Hematopoietic multipotent progenitor cell treated with erythropoietin and hydrocortisone succinate and interleukin-3 and kit ligand, for 8 days (in vitro differentiated cells): Measurements from ENCODE around the gene NR6A1.

ENCODE experiments used
- DNase-seq: peaks from one replicate; pipeline ENCODE4 v3.0.0-alpha.2; 2015

The NR6A1 gene

DNA sequence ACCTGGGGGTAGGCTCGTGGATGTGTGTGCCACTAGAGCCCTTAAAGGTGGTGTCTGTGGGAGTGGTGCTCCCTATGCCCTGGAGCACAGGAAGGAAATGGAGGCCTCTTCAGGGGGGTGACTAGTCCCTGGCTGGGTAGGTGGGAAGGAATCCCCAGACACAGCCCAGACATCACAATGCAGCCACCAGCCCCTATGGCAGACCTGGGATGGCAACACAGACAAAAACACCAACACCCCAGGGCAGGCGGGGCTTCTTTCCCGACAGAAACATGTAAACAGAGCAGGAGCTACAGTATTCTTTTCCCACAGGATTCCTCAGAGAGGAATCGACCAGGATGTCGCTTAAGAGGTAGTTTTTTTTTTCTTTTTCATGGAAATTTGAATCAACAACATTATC, 253.5 kb downstream of the NR6A1 start:
- no peak for DNase-seq

DNA sequence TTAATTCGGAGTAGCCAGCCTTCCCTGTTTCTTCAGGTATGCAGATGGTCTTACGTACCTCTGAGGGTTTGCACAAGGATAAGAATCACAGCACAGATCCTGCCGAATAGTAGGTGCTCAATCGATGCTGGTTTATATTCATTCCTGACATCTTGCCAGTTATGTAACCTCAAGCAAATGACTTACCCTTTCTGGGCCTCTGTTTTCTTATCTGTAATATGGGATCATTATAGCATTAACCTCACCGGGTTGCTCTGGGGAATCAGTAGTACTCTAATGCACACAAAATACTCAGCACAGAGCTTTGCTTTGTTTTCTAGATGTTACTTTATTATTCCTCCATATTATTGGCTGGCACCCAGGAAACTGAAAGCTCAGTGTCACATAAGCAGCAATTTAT, 256.2 kb downstream of the NR6A1 start:
- no peak for DNase-seq

DNA sequence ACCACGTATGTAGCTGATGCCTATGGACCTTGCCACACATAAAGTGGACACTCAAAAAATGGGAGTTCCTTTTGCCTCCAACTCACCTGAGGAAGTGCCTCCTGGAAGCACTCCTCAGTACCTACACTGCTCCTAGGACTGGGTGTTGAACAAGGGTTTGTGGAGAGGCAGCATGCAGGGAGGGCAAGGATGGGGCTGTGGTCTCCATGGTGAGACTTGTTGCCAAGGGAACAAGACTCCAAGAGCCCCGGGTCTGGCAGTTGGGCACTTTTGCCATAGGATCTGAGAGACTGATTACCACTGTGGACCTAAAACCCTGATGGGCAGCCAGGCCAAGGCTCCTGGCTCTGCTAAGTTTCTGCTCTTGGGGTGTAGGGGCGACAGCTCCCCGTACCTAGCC, 257.0 kb downstream of the NR6A1 start:
- DNase-seq = no peak

DNA sequence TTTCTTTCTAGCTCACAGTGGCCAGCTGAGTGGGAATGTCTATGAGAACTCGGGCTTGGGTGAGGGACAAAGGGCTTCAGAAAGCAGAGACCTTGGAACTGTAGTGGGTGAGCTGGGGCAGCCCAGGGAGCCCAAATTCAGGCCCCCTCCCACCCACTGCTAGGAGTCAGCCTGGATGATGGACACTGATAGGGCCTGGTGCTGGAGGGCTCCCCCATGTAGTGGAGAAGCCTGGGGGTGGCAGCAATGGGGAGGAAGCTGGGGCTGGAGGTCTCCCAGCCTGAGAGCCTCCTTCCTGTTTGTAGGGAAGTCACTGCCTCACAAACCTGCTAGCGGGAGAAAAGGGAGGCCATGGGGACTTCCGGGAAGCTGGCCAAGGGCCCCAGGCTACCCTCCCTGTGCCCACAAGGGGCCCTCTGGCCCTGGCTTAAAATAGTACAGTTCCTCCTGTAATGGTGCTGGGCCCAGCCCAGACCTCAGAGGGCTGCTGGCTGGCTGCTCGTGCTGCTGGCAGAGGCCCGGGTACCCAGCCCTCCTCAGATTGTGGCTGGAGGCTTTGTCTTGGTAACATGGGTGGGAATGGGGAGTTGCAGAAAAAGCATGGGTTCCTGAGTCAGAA, 257.6 kb downstream of the NR6A1 start:
- peak; percentile 67 for DNase-seq

- peak; percentile 83 for DNase-seq
Measured at GRCh38 chr9:124512806-124513204, 258.3 kb downstream of the NR6A1 start.

- peak; percentile 86 for DNase-seq
Measured at GRCh38 chr9:124511891-124512805, 259.0 kb downstream of the NR6A1 start.

- DNase-seq = peak; percentile 42
Measured at GRCh38 chr9:124511426-124511840, 259.7 kb downstream of the NR6A1 start.

DNA sequence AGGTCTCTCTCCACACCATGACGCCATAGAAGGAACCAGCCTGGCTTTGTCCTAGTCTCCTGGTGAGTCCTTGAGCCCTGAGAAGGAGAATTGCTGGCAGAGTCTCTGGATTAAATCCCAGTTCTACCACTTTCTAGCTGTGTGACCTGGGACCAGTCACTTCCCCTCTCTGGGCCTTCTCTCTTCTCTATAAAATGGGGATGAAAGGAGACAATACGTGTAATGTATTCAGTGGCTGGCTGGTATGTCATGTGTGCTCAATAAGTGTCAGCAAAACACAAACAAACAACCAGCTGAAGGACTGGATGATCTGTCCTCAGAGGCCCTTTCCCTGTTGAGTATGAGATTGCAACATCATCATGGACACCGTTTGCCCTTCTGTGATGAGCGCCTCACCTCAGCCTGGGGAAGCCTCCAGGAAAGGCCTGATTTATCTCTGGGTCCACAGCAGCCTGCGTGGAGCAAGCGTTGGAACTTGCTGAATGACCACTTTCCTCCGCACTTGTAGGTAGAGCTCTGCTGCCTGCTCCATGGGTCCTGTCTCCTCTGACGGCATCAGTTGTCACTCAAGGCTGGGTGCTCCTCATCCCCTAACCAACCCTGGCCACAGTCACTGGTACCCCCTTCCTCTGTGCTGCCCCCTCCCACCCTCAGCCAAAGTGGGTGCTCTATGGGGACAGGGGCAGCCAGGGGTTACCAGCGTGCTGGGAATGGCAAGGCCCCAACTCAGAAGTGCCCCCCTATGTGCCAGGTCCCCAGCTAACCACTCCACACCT, 260.3 kb downstream of the NR6A1 start:
- peak; percentile 25 for DNase-seq

DNA sequence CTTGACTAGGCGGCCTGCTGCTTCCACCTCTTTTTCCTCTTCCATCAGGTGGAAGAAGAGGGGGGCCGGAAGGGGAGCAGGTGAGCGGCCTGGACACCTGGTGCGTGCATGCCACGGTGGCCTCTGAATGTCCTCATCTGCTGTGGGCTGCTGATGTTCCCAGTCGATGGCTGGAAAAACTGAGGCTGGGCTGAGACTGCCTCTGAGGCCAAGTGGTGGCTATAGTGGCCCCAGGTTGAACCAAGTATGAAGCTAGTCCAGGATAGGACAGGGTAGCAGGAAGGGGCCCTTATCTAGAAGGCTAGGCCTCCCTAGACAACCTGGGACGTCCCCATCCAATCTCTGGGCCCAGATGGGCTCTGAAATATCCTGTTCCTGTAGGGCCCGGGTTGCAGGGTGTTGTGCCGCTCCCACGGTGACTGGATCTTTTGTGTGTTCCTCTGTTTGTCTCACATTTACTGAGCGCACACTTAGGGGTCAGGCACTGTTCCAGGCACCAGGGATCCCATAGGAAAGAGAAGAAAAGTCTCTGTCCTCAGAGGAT, 263.2 kb downstream of the NR6A1 start:
- DNase-seq = peak; percentile 49

DNA sequence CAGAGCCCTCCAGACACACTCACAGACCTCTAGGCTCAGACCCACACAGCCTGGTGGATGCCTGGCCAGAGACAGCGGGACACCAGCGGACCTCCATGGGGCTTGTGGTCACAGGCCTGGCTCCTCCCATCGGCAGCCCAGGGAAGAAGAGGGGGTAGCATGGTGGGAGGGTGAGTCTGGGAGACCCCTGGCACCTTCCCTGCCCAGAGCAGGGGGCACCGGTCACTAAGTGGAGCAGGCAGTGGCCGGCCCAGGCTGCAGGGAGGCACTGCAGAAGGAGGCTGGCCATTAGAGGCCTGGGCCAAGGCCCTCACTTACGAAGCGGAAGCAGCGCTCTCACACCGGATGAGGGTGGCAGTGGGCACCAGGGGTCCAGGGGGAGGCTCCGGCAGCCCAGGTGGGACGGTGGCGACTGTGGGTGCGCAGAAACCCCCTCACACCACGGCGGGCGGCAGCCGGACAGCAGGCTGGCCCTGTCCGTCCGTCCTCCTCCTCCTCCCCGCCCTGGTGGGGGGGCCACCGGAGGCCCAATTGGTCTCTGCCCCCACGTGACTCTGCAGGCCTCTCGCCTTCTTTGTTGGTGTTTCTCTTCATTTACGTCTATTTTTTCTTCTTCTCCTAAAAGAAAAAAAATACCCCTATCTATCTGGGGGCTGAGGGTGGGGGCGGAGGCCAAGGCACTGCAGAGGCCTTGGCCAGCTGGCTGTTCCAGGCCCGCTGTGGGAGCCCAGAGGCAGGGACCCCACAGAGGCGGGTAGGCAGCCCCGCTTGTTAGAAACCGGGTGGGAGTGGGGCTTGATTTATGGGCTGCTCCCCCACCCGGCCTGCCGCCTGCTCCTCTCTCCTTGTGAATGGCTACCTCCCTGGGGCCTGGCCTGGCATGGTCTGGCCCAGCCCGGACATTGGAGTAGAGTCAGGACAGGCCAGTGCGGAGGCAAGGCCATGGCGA, 263.9 kb downstream of the NR6A1 start, which contains the start of gene NR5A1:
Gene NR5A1 (minus strand): TSS at position 469 of the 949 bp plus-strand sequence. CDS start 4,004 bp downstream, outside the sequence.
- no peak for DNase-seq

- no peak for DNase-seq
Measured at GRCh38 chr9:124506433-124506832, 264.7 kb downstream of the NR6A1 start.

- no peak for DNase-seq
Measured at GRCh38 chr9:124505901-124506346, 265.2 kb downstream of the NR6A1 start.

DNA sequence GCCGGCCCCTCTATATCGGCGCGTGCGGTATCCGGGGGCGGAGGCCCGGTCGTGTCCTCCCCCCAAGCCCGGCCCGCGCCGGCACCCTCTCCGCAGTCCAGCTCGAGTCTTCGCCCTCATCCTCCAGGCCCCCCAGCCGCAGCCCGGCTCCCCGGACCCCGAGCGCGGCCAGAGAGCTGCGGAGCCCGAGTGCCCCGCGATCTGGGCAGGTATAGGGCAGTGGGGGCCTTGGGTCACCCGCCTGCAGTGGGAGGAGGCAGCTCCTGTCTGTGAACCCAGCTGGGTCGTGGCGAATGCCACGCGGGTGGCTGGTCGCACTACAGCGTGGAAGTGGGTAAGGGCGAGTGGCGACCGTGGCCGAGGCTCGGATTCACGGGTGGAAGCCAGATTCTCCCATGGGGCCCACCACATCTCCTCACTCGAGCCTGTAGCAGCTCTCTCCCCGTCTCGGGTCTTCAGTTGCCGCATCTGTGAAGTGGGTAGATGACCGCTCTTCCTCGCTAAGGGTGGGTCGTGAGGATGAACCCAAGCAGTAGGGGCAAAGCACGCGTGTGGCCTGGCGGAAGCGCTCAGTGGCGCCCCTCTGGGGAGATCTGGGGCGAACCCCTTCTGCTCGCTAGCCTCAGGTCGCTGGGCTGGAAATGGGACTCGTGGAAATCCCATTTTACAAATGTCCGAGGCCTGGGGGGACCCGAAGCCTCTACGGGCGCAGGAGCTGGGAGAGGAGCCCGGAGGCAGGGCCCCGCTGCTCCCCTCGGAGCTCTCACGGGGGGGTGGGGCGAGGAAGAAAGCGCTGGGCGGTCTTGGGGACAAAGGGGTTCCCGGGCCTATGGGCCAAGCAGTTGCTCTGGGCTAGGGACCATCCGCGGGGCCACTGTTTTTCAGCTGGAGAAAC, 265.9 kb downstream of the NR6A1 start:
- no peak for DNase-seq

- no peak for DNase-seq
Measured at GRCh38 chr9:124504530-124505005, 266.5 kb downstream of the NR6A1 start.

DNA sequence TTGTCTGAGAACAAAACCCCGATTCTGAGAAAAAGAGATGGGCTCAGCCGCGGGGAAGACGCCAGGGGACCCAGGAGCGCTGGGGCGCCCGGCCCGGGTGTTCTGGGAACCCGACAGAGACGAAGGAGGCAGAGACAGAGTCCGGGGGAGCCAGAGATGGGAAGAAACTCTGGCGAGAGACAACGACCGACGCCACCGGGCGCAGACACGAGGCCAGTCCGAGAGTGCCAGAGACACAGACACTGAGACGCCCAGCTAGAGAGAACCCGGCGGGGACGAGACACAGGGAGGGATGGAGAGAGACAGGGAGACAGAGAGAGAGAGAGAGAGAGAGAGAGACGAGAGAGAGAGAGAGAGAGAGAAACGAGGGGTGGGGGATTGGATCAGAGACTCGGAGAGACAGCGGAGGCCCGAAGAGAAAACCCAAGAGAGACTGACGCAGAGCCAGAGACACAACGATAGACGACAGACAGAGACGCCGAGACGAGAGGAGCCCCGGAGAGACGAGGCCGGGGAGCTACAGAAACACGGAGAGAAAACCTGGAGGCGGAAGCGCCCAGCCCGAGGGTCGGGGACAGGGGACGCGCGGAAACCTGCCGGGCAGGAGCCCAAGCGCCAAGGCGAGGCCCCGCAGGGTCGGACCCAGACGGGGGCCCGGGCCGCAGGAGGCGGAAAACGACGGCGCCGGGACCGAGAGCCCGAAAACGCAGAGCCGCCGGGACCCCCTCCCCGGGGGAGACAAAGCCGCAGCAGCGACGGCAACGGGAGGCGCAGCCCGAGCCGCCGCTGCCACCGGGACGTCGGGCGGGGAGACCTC, 267.2 kb downstream of the NR6A1 start:
- DNase-seq = no peak

GRCh38 chr9:124502711-124503702, 268.1 kb downstream of the NR6A1 start:
- DNase-seq = no peak

DNA sequence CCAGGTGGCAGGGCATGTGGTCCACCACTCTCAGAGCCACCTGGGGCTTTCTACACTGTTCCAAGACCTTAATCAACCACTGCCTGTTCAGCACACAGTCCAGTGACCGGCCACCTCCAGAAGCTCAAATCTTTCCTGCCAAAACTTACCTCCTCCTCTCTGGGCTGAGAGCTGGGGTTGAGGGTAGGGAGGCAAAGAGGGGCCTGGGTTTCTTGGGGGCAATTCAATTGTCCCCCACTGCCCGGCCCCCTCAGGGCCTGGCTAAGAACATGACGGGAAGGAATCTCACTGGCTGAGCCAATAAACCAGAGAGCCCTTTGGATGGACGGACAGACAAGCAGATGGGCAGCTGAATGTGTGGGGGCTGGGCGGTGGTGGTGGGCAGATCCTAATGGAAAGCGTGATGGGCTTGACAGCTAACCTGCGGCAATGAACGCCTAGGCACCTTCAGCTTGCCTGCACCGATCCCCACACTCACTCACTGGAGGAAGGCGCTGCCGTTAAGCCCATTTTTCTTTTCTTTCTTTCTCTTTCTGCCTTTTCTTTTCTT, 269.3 kb downstream of the NR6A1 start:
- DNase-seq = no peak
